Placental epithelial cell (primary cell): ENCODE measurements around the gene HIC2. TPM values are rescaled to one million over a fixed set of nuclear protein-coding genes. Genes with fewer than 3 reads are reported as not detected.

ENCODE experiments used
- small RNA-seq: library from RNA; depleted of rRNA; stranded (forward); fragments of <200 nt; gene quantifications from one replicate; pipeline ENCODE3, GENCODE V24; 2012
- total RNA-seq: library from RNA; depleted of rRNA; stranded (reverse); fragments of >200 nt; gene quantifications from 2 replicates; pipeline ENCODE4 v1.2.3, GENCODE V29; 2012

HIC2 gene, protein sequence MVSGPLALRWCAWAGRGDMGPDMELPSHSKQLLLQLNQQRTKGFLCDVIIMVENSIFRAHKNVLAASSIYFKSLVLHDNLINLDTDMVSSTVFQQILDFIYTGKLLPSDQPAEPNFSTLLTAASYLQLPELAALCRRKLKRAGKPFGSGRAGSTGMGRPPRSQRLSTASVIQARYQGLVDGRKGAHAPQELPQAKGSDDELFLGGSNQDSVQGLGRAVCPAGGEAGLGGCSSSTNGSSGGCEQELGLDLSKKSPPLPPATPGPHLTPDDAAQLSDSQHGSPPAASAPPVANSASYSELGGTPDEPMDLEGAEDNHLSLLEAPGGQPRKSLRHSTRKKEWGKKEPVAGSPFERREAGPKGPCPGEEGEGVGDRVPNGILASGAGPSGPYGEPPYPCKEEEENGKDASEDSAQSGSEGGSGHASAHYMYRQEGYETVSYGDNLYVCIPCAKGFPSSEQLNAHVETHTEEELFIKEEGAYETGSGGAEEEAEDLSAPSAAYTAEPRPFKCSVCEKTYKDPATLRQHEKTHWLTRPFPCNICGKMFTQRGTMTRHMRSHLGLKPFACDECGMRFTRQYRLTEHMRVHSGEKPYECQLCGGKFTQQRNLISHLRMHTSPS
- total RNA-seq, result 13.3 and 19.8 TPM in 2 replicates

DNA sequence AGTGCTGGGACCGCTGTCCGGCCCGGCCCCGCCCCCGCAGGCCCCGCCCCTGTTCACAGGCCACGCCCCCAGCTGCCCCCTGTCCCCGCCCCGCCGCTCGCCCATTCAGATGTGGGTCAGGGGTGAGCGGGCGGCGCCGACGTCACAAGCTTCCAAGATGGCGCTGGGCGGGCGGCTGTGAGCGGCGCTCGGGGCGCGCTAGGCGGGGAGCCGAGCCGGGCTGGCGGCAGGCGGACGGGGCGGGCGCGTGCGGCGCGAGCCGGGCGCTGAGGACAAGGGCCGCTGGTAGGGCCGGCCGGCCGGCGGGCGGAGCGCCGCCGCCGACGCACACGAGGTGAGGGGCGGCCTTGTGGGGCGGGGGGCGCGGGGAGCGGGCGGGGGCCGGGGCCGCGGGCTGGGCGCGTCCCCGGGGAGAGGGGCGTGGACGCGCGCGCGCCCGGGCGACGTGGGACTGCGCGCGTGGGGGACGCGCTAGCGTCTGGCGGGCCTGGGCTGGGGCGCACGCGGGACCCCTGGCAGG, at the start of gene HIC2:
TSS of gene HIC2 (plus strand) at position 145 of the 520 bp plus-strand sequence. CDS start 25,461 bp downstream, outside the sequence.

GRCh38 chr22:21383701-21384467, 33.3 kb upstream of the HIC2 start, which contains the start of gene RIMBP3B:
Gene RIMBP3B, plus strand, starts transcription at chr22:21383751. Its CDS starts 108 bp downstream, at chr22:21383859.

DNA sequence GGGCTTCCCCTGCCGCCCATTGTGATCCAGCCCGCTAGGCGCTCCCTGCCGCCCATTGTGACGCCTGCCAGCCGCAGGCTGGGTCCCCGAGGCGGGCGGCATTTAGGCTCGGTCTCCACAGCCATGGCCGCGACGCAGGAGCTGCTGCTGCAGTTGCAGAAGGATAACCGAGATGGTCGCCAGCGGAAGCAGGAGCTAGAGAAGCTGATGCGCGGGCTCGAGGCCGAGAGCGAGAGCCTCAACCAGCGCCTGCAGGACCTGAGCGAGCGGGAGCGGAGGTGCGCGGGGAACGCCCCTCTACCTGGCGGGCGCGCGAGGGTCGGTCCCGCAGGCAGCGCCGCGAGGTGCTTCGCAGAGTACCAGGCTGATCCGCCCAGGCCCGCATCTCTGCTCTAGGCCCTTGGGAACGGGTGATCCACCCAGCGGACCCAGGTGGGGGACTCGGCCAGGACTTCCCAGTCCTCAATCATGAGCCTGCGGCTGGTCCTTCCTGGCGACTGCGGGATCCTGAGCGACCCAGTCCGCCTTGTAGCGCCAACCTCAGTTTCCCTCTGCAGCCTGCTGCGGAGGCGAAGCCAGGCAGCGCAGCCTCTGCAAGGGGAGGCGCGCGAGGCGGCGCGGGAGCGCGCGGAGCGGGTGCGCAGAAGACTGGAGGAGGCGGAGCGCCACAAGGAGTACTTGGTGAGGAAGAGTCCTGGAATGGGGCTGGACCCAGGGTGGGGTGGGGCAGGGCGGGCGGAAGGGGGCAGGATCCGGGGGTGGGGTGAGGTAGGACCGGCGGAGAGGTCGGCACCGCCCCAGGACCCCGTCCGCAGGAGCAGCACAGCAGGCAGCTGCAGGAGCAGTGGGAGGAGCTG, 50.4 kb downstream of the HIC2 start, which contains the start of gene TMEM191C:
TSS of gene TMEM191C (plus strand) at position 51 of the 857 bp plus-strand sequence. CDS start at position 124, 73 bp downstream.

Small RNA genes lying within 50 kb of the gene (small RNA-seq; reads per million reads assigned to genes)
- gene RF00492, result not detected
- not detected for gene RN7SKP63

Other genes starting within 250 kb of the HIC2 start
- 0.65 and 0.79 TPM in 2 replicates for gene RIMBP3B, start 33.6 kb upstream of the HIC2 start, total RNA-seq
- 1.1 and 2.7 TPM in 2 replicates for gene TMEM191C, start 50.0 kb downstream of the HIC2 start, total RNA-seq
- 0.79 and 0.87 TPM in 2 replicates for gene RIMBP3C, start 134.1 kb downstream of the HIC2 start, total RNA-seq
- gene UBE2L3, start 150.3 kb downstream of the HIC2 start, total RNA-seq, result 33.4 and 51.7 TPM in 2 replicates
- gene YDJC, start 212.7 kb downstream of the HIC2 start, total RNA-seq, result 33.0 and 52.6 TPM in 2 replicates
- 0.11 and 0.79 TPM in 2 replicates for gene CCDC116, start 215.4 kb downstream of the HIC2 start, total RNA-seq
- gene SDF2L1, start 224.9 kb downstream of the HIC2 start, total RNA-seq, result 14.9 and 53.8 TPM in 2 replicates
- gene PPIL2, start 248.6 kb downstream of the HIC2 start, total RNA-seq, result 38.5 and 53.8 TPM in 2 replicates